GM12801 (cell line): ENCODE results near the gene STEAP4.

Experiments
- CTCF ChIP-seq: IDR thresholded peaks from one replicate; pipeline ENCODE4 v1.5.1; 2011; ENCODE audit warnings: control low read depth; ENCODE audit not compliant: insufficient read length; ENCODE audit errors: extremely low read depth

The STEAP4 gene

GRCh38 chr7:88268858-88269257, 37.8 kb downstream of the STEAP4 start:
- no peak for TF ChIP-seq CTCF

GRCh38 chr7:88268051-88268450, 38.6 kb downstream of the STEAP4 start:
- no peak for TF ChIP-seq CTCF

GRCh38 chr7:88267421-88267820, 39.3 kb downstream of the STEAP4 start:
- no peak for TF ChIP-seq CTCF

GRCh38 chr7:88262562-88262961, 44.1 kb downstream of the STEAP4 start:
- TF ChIP-seq CTCF = no peak

GRCh38 chr7:88260719-88261118, 46.0 kb downstream of the STEAP4 start:
- no peak for TF ChIP-seq CTCF

- TF ChIP-seq CTCF = no peak
These were observed 46.9 kb downstream of the STEAP4 start for GRCh38 chr7:88259656-88260380.

GRCh38 chr7:88256906-88257305, 49.8 kb downstream of the STEAP4 start:
- no peak for TF ChIP-seq CTCF
